GM23338 (cell line): ENCODE measurements around the gene ST3GAL6. TPM values are rescaled to one million over a fixed set of nuclear protein-coding genes. Genes with fewer than 3 reads are reported as not detected.
"Not testable (repeated sequence)": the region's sequence is repeated elsewhere in the genome, so short reads cannot be mapped to it uniquely, and the experiment has no call there.

ENCODE experiments used
- ATAC-seq: fragments of 200-7000 bp; cut with Tn5 transposase; 3 replicates; pipeline ENCODE4 v1.9.1; 2020
- DNase-seq: peaks from one replicate; pipeline ENCODE4 v3.0.0-alpha.2; 2015; ENCODE audit warnings: low spot score
- H2AFZ ChIP-seq: fragments of 200-600 bp; sonication (generic); 2 replicates; pipeline ENCODE4 v1.8.0; 2016; ENCODE audit warnings: antibody characterized with exemption, mild to moderate bottlenecking, moderate library complexity
- H3F3A ChIP-seq: fragments of 200-600 bp; sonication (generic); replicated peaks from 2 replicates; pipeline ENCODE4 v1.8.0; 2017; ENCODE audit warnings: antibody characterized with exemption, mixed run types, low read depth
- H3K27ac ChIP-seq: fragments of 200-600 bp; sonication (generic); 2 replicates; pipeline ENCODE4 v1.6.1; 2016; ENCODE audit warnings: low read depth
- H3K27me3 ChIP-seq: fragments of 200-600 bp; sonication (generic); 2 replicates; pipeline ENCODE4 v1.8.0; 2016; ENCODE audit warnings: mild to moderate bottlenecking, mixed run types, moderate library complexity; ENCODE audit not compliant: insufficient read depth
- H3K36me3 ChIP-seq: fragments of 200-600 bp; sonication (generic); 2 replicates; pipeline ENCODE4 v1.8.0; 2016; ENCODE audit warnings: mild to moderate bottlenecking; ENCODE audit not compliant: insufficient read depth
- H3K4me1 ChIP-seq: fragments of 200-600 bp; sonication (generic); 2 replicates; pipeline ENCODE4 v1.8.0; 2016; ENCODE audit warnings: mild to moderate bottlenecking, moderate library complexity; ENCODE audit not compliant: insufficient read depth
- H3K4me2 ChIP-seq: fragments of 200-600 bp; sonication (generic); 2 replicates; pipeline ENCODE4 v1.7.1; 2017; ENCODE audit warnings: mixed run types
- H3K4me3 ChIP-seq: fragments of 200-600 bp; sonication (generic); 2 replicates; pipeline ENCODE4 v1.6.1; 2016; ENCODE audit warnings: mixed run types
- H3K79me2 ChIP-seq: fragments of 200-600 bp; sonication (generic); replicated peaks from 2 replicates; pipeline ENCODE4 v1.8.0; 2017; ENCODE audit warnings: mild to moderate bottlenecking; ENCODE audit not compliant: insufficient read depth
- H3K9me2 ChIP-seq: fragments of 200-600 bp; sonication (generic); 2 replicates; pipeline ENCODE4 v1.8.0; 2017; ENCODE audit not compliant: insufficient read depth
- H4K20me1 ChIP-seq: fragments of 200-600 bp; sonication (generic); replicated peaks from 2 replicates; pipeline ENCODE4 v1.8.0; 2017; ENCODE audit warnings: mild to moderate bottlenecking; ENCODE audit not compliant: insufficient read depth
- H3K27ac Mint-ChIP-seq: 2 replicates; pipeline ENCODE4 v1.8.0; 2020; ENCODE audit warnings: inconsistent platforms, mild to moderate bottlenecking, moderate library complexity, mixed read lengths
- H3K27me3 Mint-ChIP-seq: 3 replicates; pipeline ENCODE4 v1.8.0; 2022; ENCODE audit warnings: low read depth, mild to moderate bottlenecking, moderate library complexity, mixed read lengths, inconsistent platforms; ENCODE audit not compliant: insufficient read depth, poor library complexity
- H3K36me3 Mint-ChIP-seq: 3 replicates; pipeline ENCODE4 v1.8.0; 2021; ENCODE audit warnings: low read depth, mild to moderate bottlenecking, inconsistent platforms, moderate library complexity, mixed read lengths
- H3K4me1 Mint-ChIP-seq: 3 replicates; pipeline ENCODE4 v1.8.0; 2020; ENCODE audit warnings: mild to moderate bottlenecking, inconsistent platforms, mixed read lengths
- H3K4me3 Mint-ChIP-seq: 3 replicates; pipeline ENCODE4 v1.8.0; 2021; ENCODE audit warnings: moderate library complexity, mild to moderate bottlenecking, inconsistent platforms, mixed read lengths
- H3K9me3 Mint-ChIP-seq: 3 replicates; pipeline ENCODE4 v1.8.0; 2020; ENCODE audit warnings: moderate library complexity, mild to moderate bottlenecking, inconsistent platforms, mixed read lengths
- CREB1 ChIP-seq: fragments of 250-450 bp; sonication (Bioruptor Pico); IDR thresholded peaks from 2 replicates; pipeline ENCODE4 v1.5.0; 2020; ENCODE audit warnings: low read depth, mild to moderate bottlenecking, moderate library complexity
- CTCF ChIP-seq, 2 experiments: fragments of 200-600 bp in 1 of 2; sonication (generic) in 1 of 2; conservative IDR thresholded peaks; 2 replicates each; pipeline versions ENCODE4 v1.5.1 to v1.6.1; 2016 to 2017; ENCODE audit warnings: antibody characterized with exemption in 2 of 2, low read depth in 2 of 2, mild to moderate bottlenecking in 2 of 2, moderate library complexity in 1 of 2
- ETS1 ChIP-seq: IDR thresholded peaks from 2 replicates; pipeline ENCODE4 v1.6.1; 2016; ENCODE audit warnings: antibody characterized with exemption
- EZH2 ChIP-seq: fragments of 200-600 bp; sonication (generic); IDR thresholded peaks from one replicate; pipeline ENCODE4 v1.8.0; 2017; ENCODE audit warnings: antibody characterized with exemption, mild to moderate bottlenecking, low read depth; ENCODE audit not compliant: unreplicated experiment
- JUNB ChIP-seq: IDR thresholded peaks from one replicate; pipeline ENCODE4 v1.6.1; 2016; ENCODE audit warnings: antibody characterized with exemption; ENCODE audit not compliant: unreplicated experiment
- NANOG ChIP-seq: IDR thresholded peaks from 2 replicates; pipeline ENCODE4 v1.6.1; 2016; ENCODE audit warnings: antibody characterized with exemption, borderline replicate concordance
- POLR2AphosphoS5 ChIP-seq: IDR thresholded peaks from 2 replicates; pipeline ENCODE4 v1.6.1; 2016; ENCODE audit warnings: antibody characterized with exemption, low read depth
- REST ChIP-seq: IDR thresholded peaks from one replicate; pipeline ENCODE4 v1.6.1; 2018; ENCODE audit warnings: antibody characterized with exemption; ENCODE audit not compliant: unreplicated experiment
- STAT1 ChIP-seq: IDR thresholded peaks from one replicate; pipeline ENCODE4 v1.6.1; 2016; ENCODE audit warnings: antibody characterized with exemption; ENCODE audit not compliant: unreplicated experiment
- ZNF462 ChIP-seq: fragments of 250-450 bp; sonication (Bioruptor Pico); IDR thresholded peaks from 2 replicates; pipeline ENCODE4 v1.5.0; 2020; ENCODE audit warnings: mild to moderate bottlenecking, moderate library complexity
- polyA plus RNA-seq: library from polyadenylated mRNA; unstranded; fragments of >200 nt; fragmentation: Nextera tagmentation; extraction: Ambion mirVana; gene quantifications from 2 replicates; pipeline ENCODE4 v1.2.1, GENCODE V29; 2016
- total RNA-seq: library from RNA; depleted of rRNA; stranded (reverse); fragments of >200 nt; shearing (Covaris generic); gene quantifications from 2 replicates; pipeline ENCODE4 v1.2.3, GENCODE V29; 2014

The ST3GAL6 gene
- total and polyA plus RNA-seq, 2 experiments from 2014 or later, result 4.7 to 8.1 TPM

- H3K79me2 ChIP-seq, H3K27me3 ChIP-seq, H3K4me3 ChIP-seq, H3K4me3 Mint-ChIP-seq, H3K4me2 ChIP-seq, H3K4me1 ChIP-seq, H3K4me1 Mint-ChIP-seq, H2AFZ ChIP-seq, ATAC-seq, H3K27ac ChIP-seq, H3K27ac Mint-ChIP-seq, H3K9me2 ChIP-seq, H3K27me3 Mint-ChIP-seq, DNase-seq, H4K20me1 ChIP-seq, H3F3A ChIP-seq: not testable (repeated sequence)
- peaks cover 23% of the 10 kb centered on the region for H3K36me3 ChIP-seq
- H3K36me3 Mint-ChIP-seq, result peaks cover 48% of the 10 kb centered on the region
- peaks cover 49% of the 10 kb centered on the region for H3K9me3 Mint-ChIP-seq
Measured at GRCh38 chr3:98831060-98831459, 67.9 kb downstream of the ST3GAL6 start.

- no peak overlapping the region for H3K4me2 ChIP-seq
- Mint-ChIP-seq H3K4me1 (no peaks in the 10 kb centered on the region; the same call in 2 of the 3 replicates), H3K27me3 (peaks cover 7% of the 10 kb centered on the region), H3K27ac (no peak overlapping the region), H3K4me3 (no peak overlapping the region), H3K9me3 (peaks cover 18% of the 10 kb centered on the region), H3K36me3 (peaks cover 41% of the 10 kb centered on the region)
- ATAC-seq, result no peak
- H4K20me1 ChIP-seq, result no peaks in the 10 kb centered on the region
- H3K4me1 ChIP-seq, result no peaks in the 10 kb centered on the region
- no peak for DNase-seq
- no peaks in the 10 kb centered on the region for H3K27me3 ChIP-seq
- no peak overlapping the region for H2AFZ ChIP-seq
- no peaks in the 10 kb centered on the region for H3K9me2 ChIP-seq
- H3K36me3 ChIP-seq, result peaks cover 5% of the 10 kb centered on the region; the same call in 1 of the 2 replicates
- no peak overlapping the region for H3K27ac ChIP-seq
- no peaks in the 10 kb centered on the region; the same call in 1 of the 2 replicates for H3K79me2 ChIP-seq
- H3K4me3 ChIP-seq, result no peak overlapping the region
- no peaks in the 10 kb centered on the region for H3F3A ChIP-seq
- no peak for TF ChIP-seq CTCF (conservative IDR thresholded peaks at IDR 0.05; ENCODE audit: low read depth in 2 of 2)
- TF ChIP-seq ETS1, result no peak
- no peak for TF ChIP-seq CREB1 (CRISPR knock-in tag)
- TF ChIP-seq JUNB, result no peak
- no peak for TF ChIP-seq ZNF462 (CRISPR knock-in tag)
- TF ChIP-seq EZH2, result no peak
- no peak for TF ChIP-seq POLR2AphosphoS5
- TF ChIP-seq NANOG, result no peak
- no peak for TF ChIP-seq REST
- no peak for TF ChIP-seq STAT1
Measured at GRCh38 chr3:98839846-98840245, 76.7 kb downstream of the ST3GAL6 start.
